ENCODE results near the gene CCDC32. TPM values are rescaled to one million over a fixed set of nuclear protein-coding genes. Genes with fewer than 3 reads are reported as not detected.

The CCDC32 gene
- total and polyA plus RNA-seq, 2 of the 13 experiments (the other 11 are each of a cell fraction or from before 2014, with no cell fraction given) = 10.8 to 23.2 TPM

DNA sequence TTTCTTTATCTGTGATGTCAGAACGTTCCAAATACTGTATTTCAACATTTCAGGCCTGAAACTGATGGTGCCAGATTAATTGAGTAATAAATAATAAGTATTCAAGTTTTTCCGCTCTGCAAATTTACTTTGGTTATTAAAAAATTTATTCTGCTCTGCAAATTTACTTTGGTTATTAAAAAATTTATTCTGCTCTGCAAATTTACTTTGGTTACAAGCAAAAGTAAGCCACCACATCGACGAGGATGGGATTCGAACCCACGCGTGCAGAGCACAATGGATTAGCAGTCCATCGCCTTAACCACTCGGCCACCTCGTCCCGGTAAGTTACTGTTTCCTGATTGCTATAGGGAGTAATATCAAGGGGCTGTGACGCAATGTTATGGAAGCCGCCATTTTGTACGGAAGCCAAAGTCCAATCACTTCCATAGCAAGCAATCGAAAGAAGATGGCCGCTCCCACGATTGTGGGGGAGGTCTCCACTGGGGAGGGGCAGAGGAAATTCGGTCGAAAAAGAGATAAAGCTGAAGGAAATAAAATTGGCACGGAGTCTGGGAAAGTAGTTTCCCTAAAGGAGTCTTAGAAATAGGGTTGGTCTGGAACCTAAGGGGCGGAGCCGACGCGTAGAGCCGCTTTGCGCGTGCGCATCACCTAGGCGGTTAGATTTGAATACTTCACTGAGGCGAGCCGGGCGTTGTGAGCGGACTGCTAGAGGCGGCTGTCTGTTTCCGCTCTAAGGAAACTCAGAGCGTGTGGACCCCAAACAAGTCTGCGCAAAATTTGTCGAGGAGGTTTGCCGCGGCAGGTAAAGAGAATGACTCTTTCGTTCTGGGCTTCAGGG, 29.0 kb upstream of the CCDC32 start, which contains the start of gene KNL1 (continued):
- TF ChIP-seq, protein P1, sequence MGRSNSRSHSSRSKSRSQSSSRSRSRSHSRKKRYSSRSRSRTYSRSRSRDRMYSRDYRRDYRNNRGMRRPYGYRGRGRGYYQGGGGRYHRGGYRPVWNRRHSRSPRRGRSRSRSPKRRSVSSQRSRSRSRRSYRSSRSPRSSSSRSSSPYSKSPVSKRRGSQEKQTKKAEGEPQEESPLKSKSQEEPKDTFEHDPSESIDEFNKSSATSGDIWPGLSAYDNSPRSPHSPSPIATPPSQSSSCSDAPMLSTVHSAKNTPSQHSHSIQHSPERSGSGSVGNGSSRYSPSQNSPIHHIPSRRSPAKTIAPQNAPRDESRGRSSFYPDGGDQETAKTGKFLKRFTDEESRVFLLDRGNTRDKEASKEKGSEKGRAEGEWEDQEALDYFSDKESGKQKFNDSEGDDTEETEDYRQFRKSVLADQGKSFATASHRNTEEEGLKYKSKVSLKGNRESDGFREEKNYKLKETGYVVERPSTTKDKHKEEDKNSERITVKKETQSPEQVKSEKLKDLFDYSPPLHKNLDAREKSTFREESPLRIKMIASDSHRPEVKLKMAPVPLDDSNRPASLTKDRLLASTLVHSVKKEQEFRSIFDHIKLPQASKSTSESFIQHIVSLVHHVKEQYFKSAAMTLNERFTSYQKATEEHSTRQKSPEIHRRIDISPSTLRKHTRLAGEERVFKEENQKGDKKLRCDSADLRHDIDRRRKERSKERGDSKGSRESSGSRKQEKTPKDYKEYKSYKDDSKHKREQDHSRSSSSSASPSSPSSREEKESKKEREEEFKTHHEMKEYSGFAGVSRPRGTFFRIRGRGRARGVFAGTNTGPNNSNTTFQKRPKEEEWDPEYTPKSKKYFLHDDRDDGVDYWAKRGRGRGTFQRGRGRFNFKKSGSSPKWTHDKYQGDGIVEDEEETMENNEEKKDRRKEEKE (IDR thresholded peaks at IDR 0.05) = no peak
- TF ChIP-seq, protein P2, sequence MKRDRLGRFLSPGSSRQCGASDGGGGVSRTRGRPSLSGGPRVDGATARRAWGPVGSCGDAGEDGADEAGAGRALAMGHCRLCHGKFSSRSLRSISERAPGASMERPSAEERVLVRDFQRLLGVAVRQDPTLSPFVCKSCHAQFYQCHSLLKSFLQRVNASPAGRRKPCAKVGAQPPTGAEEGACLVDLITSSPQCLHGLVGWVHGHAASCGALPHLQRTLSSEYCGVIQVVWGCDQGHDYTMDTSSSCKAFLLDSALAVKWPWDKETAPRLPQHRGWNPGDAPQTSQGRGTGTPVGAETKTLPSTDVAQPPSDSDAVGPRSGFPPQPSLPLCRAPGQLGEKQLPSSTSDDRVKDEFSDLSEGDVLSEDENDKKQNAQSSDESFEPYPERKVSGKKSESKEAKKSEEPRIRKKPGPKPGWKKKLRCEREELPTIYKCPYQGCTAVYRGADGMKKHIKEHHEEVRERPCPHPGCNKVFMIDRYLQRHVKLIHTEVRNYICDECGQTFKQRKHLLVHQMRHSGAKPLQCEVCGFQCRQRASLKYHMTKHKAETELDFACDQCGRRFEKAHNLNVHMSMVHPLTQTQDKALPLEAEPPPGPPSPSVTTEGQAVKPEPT (CRISPR knock-in tag; IDR thresholded peaks at IDR 0.05; ENCODE audit: low read depth) = no peak
- 0 out of 2 replicates have a peak, but pooled peaks have one; percentile 44 for TF ChIP-seq ZFP37 (CRISPR knock-in tag; IDR thresholded peaks at IDR 0.05; ENCODE audit: borderline replicate concordance)
- no peak for TF ChIP-seq ZNF572 (CRISPR knock-in tag; IDR thresholded peaks at IDR 0.05)
- TF ChIP-seq MAX (IDR thresholded peaks at IDR 0.05) = peak; percentile 81
- TF ChIP-seq NCOA1 (CRISPR knock-in tag; IDR thresholded peaks at IDR 0.05) = no peak
- TF ChIP-seq KAT8 (CRISPR knock-in tag; IDR thresholded peaks at IDR 0.05) = peak; percentile 98
- TF ChIP-seq, protein P3, sequence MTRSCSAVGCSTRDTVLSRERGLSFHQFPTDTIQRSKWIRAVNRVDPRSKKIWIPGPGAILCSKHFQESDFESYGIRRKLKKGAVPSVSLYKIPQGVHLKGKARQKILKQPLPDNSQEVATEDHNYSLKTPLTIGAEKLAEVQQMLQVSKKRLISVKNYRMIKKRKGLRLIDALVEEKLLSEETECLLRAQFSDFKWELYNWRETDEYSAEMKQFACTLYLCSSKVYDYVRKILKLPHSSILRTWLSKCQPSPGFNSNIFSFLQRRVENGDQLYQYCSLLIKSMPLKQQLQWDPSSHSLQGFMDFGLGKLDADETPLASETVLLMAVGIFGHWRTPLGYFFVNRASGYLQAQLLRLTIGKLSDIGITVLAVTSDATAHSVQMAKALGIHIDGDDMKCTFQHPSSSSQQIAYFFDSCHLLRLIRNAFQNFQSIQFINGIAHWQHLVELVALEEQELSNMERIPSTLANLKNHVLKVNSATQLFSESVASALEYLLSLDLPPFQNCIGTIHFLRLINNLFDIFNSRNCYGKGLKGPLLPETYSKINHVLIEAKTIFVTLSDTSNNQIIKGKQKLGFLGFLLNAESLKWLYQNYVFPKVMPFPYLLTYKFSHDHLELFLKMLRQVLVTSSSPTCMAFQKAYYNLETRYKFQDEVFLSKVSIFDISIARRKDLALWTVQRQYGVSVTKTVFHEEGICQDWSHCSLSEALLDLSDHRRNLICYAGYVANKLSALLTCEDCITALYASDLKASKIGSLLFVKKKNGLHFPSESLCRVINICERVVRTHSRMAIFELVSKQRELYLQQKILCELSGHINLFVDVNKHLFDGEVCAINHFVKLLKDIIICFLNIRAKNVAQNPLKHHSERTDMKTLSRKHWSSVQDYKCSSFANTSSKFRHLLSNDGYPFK (CRISPR knock-in tag; IDR thresholded peaks at IDR 0.05; ENCODE audit: borderline replicate concordance) = peak; percentile 40; the same call in 1 of the 2 replicates
- no peak for TF ChIP-seq U2AF2 (IDR thresholded peaks at IDR 0.05; ENCODE audit: low read depth, low read length)
- no peak for TF ChIP-seq ZNF558 (CRISPR knock-in tag; IDR thresholded peaks at IDR 0.05; ENCODE audit: borderline replicate concordance)
- TF ChIP-seq CREB1 (IDR thresholded peaks at IDR 0.05) = peak; percentile 83
- TF ChIP-seq CREB1 (CRISPR knock-in tag; IDR thresholded peaks at IDR 0.05) = peak; percentile 93
- TF ChIP-seq HDAC1 (CRISPR knock-in tag; IDR thresholded peaks at IDR 0.05) = peak; percentile 96
- TF ChIP-seq ZNF282 (IDR thresholded peaks at IDR 0.05; ENCODE audit: partially characterized antibody) = no peak
- TF ChIP-seq ZNF652 (CRISPR knock-in tag; IDR thresholded peaks at IDR 0.05; ENCODE audit: borderline replicate concordance, low read depth) = peak; percentile 45; the same call in 1 of the 2 replicates
- TF ChIP-seq, protein P4, sequence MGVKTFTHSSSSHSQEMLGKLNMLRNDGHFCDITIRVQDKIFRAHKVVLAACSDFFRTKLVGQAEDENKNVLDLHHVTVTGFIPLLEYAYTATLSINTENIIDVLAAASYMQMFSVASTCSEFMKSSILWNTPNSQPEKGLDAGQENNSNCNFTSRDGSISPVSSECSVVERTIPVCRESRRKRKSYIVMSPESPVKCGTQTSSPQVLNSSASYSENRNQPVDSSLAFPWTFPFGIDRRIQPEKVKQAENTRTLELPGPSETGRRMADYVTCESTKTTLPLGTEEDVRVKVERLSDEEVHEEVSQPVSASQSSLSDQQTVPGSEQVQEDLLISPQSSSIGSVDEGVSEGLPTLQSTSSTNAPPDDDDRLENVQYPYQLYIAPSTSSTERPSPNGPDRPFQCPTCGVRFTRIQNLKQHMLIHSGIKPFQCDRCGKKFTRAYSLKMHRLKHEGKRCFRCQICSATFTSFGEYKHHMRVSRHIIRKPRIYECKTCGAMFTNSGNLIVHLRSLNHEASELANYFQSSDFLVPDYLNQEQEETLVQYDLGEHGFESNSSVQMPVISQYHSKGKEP (CRISPR knock-in tag; IDR thresholded peaks at IDR 0.05) = 0 out of 2 replicates have a peak, but pooled peaks have one; percentile 50
